HFFc6 (cell line): Measurements from ENCODE around the gene PLCB3. TPM values are rescaled to one million over a fixed set of nuclear protein-coding genes. Genes with fewer than 3 reads are reported as not detected.

ENCODE experiments used
- DNase-seq: peaks from one replicate; pipeline ENCODE4 v3.0.0-alpha.2; 2018
- H3K27ac Mint-ChIP-seq: 2 replicates; pipeline ENCODE4 v1.8.0; 2020; ENCODE audit warnings: mild to moderate bottlenecking, mixed read lengths
- H3K27me3 Mint-ChIP-seq: 2 replicates; pipeline ENCODE4 v1.8.0; 2021; ENCODE audit warnings: mild to moderate bottlenecking, moderate library complexity, mixed read lengths; ENCODE audit not compliant: insufficient read depth
- H3K36me3 Mint-ChIP-seq: 2 replicates; pipeline ENCODE4 v1.8.0; 2021; ENCODE audit warnings: low read depth, mixed read lengths
- H3K4me1 Mint-ChIP-seq: 2 replicates; pipeline ENCODE4 v1.8.0; 2020; ENCODE audit warnings: low read depth, mixed read lengths
- H3K4me3 Mint-ChIP-seq: 2 replicates; pipeline ENCODE4 v1.8.0; 2020; ENCODE audit warnings: mild to moderate bottlenecking, moderate library complexity, mixed read lengths
- H3K9me3 Mint-ChIP-seq: 2 replicates; pipeline ENCODE4 v1.8.0; 2020; ENCODE audit warnings: mild to moderate bottlenecking, mixed read lengths
- total RNA-seq, 6 experiments: library from RNA; stranded (reverse); fragmentation: NEBNext Ultra II Directional; extraction: Animal tissue kit (Norgen Biotek cat#: 25700); gene quantifications; 2 replicates in 1 of 6; 3 replicates in 5 of 6; pipeline ENCODE4 v1.2.3, GENCODE V29; 2021
- TF ChIP-seq, protein P1 (sequence below): fragments of 200-600 bp; sonication (generic); IDR thresholded peaks from 2 replicates; pipeline ENCODE4 v1.5.0; 2021; ENCODE audit warnings: antibody characterized with exemption, mild to moderate bottlenecking

Gene PLCB3
- total RNA-seq, 6 experiments from 2014 or later: 48.1 to 58.0 (median 51.8) TPM

DNA sequence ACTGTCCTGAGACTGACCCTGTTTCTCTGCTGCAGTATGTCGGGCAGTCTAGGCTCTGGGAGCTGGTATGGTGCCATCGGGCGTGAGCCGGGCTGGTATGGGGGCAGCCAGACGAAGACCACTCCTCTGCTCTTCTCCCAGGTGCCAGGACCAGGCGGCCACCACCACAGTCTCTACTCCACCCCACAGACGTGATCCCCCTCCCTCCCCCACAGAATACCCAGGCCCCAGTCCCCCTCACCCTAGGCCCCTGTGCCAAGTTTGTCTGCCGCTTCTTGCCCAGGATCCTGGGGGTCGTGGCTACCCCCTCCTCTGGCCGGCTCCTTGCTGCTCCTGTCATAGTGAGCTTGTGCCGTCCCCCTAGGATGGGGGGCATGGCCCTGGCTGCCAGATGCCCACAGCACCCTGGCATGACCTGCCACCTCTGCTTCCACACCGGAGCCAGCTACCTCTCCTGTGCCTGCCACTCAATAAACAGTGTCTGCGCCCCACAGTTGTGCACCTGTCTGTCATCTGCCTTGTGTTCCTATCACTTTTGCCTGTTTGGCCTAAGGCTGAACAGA is 37.8 kb downstream of the PLCB3 start:
- Mint-ChIP-seq H3K27ac (no peak overlapping the region), H3K4me1 (peaks cover 9% of the 10 kb centered on the region), H3K36me3 (no peaks in the 10 kb centered on the region), H3K27me3 (peaks cover 27% of the 10 kb centered on the region), H3K4me3 (no peak overlapping the region), H3K9me3 (no peaks in the 10 kb centered on the region)
- no peak for DNase-seq
- TF ChIP-seq, protein P1, sequence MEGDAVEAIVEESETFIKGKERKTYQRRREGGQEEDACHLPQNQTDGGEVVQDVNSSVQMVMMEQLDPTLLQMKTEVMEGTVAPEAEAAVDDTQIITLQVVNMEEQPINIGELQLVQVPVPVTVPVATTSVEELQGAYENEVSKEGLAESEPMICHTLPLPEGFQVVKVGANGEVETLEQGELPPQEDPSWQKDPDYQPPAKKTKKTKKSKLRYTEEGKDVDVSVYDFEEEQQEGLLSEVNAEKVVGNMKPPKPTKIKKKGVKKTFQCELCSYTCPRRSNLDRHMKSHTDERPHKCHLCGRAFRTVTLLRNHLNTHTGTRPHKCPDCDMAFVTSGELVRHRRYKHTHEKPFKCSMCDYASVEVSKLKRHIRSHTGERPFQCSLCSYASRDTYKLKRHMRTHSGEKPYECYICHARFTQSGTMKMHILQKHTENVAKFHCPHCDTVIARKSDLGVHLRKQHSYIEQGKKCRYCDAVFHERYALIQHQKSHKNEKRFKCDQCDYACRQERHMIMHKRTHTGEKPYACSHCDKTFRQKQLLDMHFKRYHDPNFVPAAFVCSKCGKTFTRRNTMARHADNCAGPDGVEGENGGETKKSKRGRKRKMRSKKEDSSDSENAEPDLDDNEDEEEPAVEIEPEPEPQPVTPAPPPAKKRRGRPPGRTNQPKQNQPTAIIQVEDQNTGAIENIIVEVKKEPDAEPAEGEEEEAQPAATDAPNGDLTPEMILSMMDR: no peak

DNA sequence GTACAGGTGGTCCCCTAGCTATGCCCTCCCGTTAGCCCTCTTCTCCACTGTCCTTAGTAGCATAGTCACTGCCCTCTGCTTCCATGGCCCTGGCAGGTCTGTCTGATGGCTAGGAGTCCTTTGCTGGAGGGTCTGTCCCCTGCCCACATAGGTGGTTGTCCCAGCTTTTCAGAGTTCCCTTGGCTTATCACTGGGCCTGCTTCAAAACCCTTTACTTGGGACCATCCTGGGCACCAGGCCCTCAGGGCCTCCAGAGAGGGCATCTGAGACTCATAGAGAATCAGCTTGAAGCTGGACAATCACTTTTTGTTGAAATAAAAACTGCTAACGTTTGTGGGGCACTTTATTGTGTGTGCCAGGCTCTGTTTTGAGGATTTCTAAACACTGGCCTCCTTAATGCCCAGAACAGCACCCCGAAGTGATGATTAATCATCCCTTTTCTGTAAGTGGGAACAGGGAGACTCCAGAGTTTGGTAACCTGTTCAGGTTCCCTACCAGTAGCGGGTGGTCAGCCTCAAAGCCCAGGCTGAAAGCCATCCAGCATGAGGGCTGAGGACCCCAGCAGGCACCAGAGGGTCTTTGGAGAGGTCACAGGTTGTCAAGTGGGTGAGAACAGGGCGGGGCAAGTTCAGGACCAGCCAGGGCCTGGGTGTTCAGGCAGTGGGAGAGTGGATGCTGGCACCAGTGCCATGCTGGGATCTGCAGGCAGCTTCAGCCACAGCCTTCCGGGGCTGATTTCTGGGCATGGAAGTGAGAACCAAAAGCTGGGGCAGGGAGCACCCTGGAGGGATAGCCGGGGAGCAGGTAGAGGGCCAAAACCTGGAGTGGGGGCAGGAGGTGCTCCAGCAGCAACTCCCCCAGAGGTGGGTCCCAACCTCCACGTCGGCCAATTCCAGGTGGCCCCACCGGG is 39.3 kb downstream of the PLCB3 start:
- Mint-ChIP-seq H3K36me3 (no peaks in the 10 kb centered on the region), H3K4me3 (0 out of 2 replicates have a peak overlapping the region, but pooled peaks have one; percentile 17), H3K4me1 (peaks cover 9% of the 10 kb centered on the region), H3K9me3 (no peaks in the 10 kb centered on the region), H3K27ac (no peak overlapping the region), H3K27me3 (peaks cover 42% of the 10 kb centered on the region)
- TF ChIP-seq, protein P1: no peak
- no peak for DNase-seq

DNA sequence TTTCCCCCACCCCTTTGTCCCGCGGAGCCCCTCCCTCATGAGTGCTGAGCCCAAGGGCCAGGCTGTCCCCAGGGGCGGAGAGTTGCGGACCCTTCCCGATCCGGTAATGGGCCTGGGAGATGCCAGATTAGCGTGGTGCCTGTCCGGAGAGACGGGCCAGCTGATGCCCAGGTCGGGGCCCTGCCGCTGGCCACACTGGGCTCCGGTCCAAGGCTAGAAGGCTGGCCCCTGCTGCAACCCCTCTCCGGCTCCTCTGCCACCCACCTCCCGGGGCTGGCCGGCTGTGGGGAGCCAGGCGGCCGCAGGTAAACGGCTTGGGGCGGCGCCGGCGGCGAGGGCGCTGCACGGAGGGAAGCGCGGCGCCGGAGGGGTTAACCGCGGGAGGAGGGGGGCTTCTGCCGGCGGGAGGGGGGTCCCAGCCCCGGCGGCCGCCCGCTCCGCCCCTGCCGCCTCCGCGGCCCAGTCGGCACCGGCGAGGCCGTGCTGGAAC is 40.0 kb downstream of the PLCB3 start, which contains the start of gene KCNK4:
Gene KCNK4 (plus strand): TSS at position 41 of the 490 bp plus-strand sequence. CDS start 1,717 bp downstream, outside the sequence.
- no peaks in the 10 kb centered on the region for H3K9me3 Mint-ChIP-seq
- no peak within 1 kb of the TSS for H3K27ac Mint-ChIP-seq
- H3K36me3 Mint-ChIP-seq: no peaks in the 10 kb centered on the region
- no peak for DNase-seq
- TF ChIP-seq, protein P1: no peak
- H3K4me1 Mint-ChIP-seq: peaks cover 7% of the 10 kb centered on the region
- H3K4me3 Mint-ChIP-seq: 0 out of 2 replicates have a peak within 1 kb of the TSS, but pooled peaks have one; percentile 17
- H3K27me3 Mint-ChIP-seq: peaks cover 49% of the 10 kb centered on the region

DNA sequence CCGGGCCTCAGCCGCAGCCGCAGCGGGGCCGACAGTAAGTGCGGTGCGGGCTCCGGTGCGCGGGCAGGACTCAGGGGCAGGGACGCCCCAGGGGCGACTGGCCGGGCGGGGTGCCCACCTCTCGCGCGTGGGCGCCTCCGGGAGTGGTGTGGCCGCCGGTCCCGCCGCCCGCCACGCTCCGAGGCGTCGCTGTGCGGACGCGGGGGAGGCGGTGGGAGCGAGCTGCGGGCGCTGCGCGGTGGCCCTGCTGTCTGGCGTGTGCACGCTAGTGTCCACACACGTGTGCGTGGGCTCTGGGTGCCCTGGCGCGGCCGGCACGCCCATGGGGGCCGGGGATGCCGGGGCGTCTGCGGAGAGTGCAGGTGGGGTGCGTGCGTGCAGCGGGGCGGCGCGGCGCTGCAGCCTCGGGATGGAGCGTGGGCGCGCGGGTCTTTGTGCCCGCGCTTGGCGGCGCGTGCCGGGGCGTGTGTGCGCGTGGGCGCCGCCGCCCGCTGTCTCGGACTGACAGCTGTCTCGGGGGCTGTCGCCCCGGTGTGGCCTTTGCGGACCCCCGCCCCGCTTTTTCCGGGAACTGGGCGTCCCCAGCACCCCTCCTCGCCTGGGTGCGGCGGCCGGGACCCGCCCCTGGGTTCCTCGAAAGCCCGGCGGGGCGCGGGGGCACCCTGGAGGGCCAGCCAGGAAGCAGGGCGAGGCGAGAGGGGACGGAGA is 40.6 kb downstream of the PLCB3 start:
- H3K27ac Mint-ChIP-seq: no peak overlapping the region
- peaks cover 53% of the 10 kb centered on the region for H3K27me3 Mint-ChIP-seq
- H3K9me3 Mint-ChIP-seq: no peaks in the 10 kb centered on the region
- H3K4me1 Mint-ChIP-seq: peaks cover under 1% of the 10 kb centered on the region; the same call in 1 of the 2 replicates
- TF ChIP-seq, protein P1: no peak
- no peaks in the 10 kb centered on the region for H3K36me3 Mint-ChIP-seq
- H3K4me3 Mint-ChIP-seq: no peak overlapping the region
- no peak for DNase-seq

DNA sequence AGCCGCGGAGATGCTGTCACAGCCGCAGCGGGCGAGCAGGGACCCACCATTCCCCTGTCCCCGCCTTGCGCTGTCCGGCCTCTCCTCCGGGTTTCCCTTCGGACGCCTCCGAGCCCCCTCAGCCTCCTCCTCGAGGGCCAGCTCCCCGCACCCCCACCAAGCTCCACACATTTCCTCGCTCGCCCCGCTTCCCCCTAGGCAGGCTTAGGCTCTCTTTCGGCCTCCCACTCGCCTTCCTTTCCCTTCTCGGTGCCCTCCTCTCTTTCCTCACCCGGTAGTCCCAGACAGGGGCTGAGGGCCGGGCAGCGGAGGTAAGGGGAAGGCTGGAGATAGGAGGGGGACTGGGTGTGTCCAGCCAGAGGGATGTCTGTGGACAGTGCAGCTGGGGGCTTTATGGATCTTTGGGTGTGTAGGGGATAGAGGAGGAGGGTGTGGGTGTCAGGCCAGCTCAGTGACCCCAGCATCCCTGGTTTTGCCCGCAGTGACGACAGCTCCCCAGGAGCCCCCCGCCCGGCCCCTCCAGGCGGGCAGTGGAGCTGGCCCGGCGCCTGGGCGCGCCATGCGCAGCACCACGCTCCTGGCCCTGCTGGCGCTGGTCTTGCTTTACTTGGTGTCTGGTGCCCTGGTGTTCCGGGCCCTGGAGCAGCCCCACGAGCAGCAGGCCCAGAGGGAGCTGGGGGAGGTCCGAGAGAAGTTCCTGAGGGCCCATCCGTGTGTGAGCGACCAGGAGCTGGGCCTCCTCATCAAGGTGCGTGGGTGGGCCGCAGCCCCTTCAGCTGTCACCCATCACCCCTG is 41.3 kb downstream of the PLCB3 start:
- TF ChIP-seq, protein P1: no peak
- no peaks in the 10 kb centered on the region for H3K9me3 Mint-ChIP-seq
- peaks cover 58% of the 10 kb centered on the region for H3K27me3 Mint-ChIP-seq
- H3K4me3 Mint-ChIP-seq: no peak overlapping the region
- H3K4me1 Mint-ChIP-seq: no peaks in the 10 kb centered on the region
- no peak for DNase-seq
- no peak overlapping the region for H3K27ac Mint-ChIP-seq
- H3K36me3 Mint-ChIP-seq: no peaks in the 10 kb centered on the region
